GM19467 (cell line): Measurements from ENCODE around the gene POLDIP3.
"Not testable (repeated sequence)": the region's sequence is repeated elsewhere in the genome, so short reads cannot be mapped to it uniquely, and the experiment has no call there.

Experiments used
- ATAC-seq: cut with Tn5 transposase; IDR thresholded peaks from one replicate; pipeline ENCODE4 v1.9.1; 2021; ENCODE audit warnings: mild to moderate bottlenecking, moderate library complexity; ENCODE audit not compliant: unreplicated experiment

POLDIP3 gene

GRCh38 chr22:42587588-42588175 lies 27.0 kb downstream of the POLDIP3 start:
- no peak for ATAC-seq

- ATAC-seq, result no peak
Observed at GRCh38 chr22:42586381-42586780, 28.3 kb downstream of the POLDIP3 start.

DNA sequence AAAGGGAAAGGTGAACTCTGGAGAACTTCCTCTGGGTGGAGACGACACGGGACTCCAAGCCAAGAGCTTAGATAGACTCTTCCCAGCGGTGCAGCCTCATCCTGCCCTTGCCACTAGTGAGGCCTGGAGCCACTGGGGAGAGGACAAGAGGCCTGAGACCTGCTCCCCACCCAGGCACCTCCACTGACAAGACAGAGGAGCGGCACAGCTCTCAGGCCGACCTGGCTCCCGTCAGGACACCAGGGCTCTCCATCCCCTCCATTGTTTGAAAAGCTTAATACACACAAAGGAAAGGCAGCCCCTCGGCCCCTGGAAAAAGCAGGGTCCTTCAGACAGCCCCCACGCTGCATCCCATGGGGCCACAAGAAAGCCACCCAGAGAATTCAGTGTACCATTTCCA lies 29.6 kb downstream of the POLDIP3 start:
- ATAC-seq, result no peak

DNA sequence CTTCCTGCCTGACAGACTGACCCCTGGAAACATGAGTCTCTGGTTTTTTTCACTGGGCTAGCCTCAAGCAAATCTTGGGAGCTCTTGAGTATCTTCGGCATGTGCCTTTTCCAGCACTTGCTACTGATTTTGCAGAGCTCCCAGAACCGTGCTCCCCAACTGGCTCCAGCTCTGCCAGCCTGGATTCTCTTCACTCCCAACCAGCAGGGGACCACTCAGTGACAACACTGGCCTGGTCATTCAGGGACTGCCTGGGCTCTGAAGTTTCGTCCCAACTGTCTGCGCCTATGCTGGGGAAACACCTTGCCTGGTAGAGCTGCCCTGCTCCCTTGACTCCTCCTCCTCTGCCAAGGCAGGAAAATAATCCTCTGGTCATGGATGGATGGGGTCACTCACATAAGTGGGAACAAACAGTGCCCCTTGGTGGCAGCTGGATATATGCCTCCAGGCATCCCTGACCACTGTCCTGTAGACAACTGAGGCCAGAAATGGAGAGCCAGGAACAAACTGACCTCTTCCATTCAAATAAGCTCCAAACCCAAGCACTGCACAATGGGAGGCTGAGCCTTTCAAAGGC lies 30.2 kb downstream of the POLDIP3 start:
- ATAC-seq, result no peak

- ATAC-seq, result no peak
Observed at GRCh38 chr22:42582987-42583386, 31.7 kb downstream of the POLDIP3 start.

DNA sequence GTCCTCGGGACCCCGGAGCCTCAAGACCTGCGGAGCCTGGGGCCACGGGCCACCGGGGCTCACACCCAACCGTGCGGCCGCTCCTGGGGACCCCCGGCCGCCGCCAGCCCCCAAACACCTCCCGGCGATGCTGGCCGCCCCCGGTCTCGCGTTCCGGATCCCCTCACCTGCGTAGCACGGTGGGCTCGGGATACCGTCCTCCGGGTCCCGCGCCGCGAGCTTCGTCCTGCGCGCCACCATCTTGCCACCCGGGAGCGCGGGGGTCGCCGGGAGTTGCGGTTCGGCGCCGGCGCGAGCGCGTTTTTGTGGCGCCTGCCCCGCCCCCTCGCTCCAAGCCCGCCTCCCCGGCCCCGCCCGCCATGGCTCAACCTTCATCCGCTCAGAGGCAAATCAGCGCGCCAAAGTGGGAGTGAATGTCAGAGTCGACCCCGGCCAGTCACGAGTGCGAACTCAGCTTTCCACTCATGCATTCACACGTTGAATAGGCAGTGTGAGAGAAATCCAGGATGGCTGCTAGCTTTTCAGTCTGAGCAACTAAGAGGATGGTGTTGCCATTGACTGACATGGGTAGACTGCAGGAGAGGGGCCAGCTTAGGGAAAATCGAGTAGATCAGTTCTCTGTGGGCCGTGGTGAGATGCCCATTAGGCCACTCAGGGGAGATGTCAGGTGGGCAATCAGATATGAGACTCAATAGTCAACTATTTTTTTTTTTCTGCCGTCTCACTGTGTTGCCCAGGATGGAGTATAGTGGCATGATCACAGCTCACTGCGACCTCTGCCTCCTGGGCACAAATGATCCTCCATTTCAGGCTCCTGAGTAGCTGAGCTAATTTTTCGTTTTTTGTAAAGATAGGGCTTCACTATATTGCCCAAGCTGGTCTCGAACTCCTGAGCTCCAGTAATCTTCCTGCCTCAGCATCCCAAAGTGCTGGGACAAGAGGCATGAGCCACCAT lies 32.6 kb downstream of the POLDIP3 start:
- peak; percentile 55 for ATAC-seq

DNA sequence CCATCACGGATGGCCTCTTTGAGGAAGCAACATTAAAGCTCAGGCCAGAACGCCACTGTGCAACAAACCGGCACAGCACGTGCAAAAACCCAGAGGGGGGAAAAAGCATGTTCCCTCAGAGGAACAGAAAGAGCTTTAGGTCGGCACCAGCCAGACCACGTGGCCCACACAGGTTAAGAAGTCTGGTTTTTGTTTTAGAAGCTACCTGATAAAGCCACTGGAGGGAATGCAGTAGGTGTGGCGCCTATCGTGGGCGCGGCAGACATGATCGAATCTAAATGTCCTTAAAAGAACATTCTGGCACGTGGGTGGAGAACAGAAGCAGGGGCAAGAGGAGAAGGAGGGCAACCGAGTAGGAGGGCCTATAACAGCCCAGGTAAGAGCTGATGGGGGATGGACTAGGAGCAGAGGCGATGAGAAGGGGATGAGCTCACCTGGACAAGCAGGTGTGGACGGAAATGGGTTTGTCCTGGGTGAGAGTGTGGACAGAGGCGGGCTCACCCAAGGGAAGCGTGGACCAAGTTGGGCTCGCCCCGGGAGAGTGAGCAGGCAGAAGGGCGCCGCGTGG lies 33.4 kb downstream of the POLDIP3 start:
- ATAC-seq, result peak; percentile 18

DNA sequence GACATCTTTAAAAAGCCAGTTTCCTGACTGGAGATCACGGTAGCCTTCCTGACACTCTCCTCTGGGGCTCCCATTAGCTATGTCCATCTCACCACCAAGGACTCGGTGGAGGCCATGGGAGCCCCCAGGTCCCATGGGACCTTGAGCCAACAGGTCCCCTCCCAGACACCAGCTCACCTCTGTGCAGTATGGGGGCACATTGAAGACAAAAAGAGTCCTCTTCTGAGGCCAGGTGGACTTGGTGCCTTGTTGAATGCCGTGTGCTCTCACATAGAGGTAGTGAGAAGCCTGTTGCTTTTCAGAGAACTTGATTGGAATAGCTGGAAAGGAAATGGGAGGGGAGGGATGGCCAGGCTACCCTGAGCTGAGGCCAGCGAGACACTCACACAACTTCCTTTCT lies 34.6 kb downstream of the POLDIP3 start:
- ATAC-seq, result not testable (repeated sequence)

DNA sequence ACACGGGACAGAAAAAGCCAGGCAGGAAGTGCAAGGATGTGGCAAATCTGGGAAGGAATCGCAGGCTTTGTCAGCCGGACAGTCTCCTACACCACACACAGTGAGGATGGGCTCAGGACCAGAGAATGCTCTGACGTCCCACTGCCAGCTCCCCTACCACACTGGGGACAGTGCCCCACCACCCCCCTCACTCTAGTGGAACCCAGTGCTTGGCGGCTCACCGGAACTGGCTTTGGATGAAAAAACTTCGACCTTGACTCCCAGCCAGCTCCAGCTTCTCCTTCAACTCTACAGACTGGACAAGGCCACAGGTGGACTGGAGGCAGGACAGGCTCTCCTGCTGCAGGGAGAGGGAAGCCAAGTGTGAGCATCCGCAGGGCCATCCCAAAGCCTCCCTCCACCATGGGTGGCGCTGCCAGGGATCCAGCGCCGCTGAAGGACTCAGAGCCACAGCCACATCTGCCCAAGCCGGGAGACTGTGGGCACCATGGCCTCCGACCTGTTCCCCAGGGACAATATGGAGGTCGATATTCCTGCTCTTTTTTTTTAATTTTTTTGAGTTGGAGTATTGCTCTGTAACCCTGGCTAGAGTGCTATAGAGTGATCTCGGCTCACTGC lies 37.0 kb downstream of the POLDIP3 start:
- ATAC-seq, result no peak

DNA sequence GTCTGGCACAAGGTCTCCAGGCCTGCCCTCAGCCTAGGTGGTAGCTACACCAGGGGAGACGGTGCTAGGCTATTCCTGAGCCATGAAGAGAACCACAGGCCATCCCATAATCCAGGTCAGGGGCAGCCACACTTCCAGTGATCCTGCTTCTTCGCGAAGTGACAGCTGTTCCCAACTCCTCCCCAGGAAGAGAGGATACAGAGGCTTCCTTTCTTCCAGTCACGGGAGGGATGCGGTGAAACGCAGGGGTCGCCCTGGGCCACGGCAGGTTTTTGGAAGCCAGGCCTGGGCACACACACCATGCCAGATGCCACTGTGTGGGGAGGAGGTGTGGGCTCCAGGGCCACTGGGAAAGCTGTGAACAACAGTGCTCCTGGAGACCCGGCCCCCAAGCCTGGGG lies 37.5 kb downstream of the POLDIP3 start:
- not testable (repeated sequence) for ATAC-seq

- ATAC-seq, result not testable (repeated sequence)
Observed at GRCh38 chr22:42575996-42576574, 38.6 kb downstream of the POLDIP3 start.

GRCh38 chr22:42574468-42574867 lies 40.2 kb downstream of the POLDIP3 start:
- not testable (repeated sequence) for ATAC-seq

GRCh38 chr22:42574046-42574445 lies 40.6 kb downstream of the POLDIP3 start:
- not testable (repeated sequence) for ATAC-seq

DNA sequence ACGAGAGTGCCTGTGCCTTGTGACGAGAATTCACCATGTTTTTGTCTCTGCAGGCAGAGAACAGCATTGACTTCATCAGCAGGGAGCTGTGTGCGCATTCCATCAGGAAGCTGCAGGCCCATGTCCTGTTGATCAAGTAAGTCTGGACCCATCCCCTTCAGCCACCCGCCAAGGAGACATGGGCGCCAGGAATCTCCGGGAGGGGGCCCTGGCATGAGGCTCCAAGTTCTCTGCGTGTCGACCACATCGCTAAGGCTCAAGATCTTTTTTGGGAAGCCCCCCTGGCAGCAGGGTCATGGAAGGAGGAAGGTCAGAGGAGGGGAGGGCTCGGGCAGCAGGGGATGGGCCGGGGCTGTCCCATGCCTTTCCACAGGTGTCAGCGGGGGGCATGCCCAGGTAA lies 43.6 kb downstream of the POLDIP3 start:
- ATAC-seq, result not testable (repeated sequence)

GRCh38 chr22:42570580-42570979 lies 44.1 kb downstream of the POLDIP3 start:
- ATAC-seq, result not testable (repeated sequence)

- not testable (repeated sequence) for ATAC-seq
Observed at GRCh38 chr22:42567950-42568349, 46.7 kb downstream of the POLDIP3 start.

GRCh38 chr22:42565956-42566355 lies 48.7 kb downstream of the POLDIP3 start:
- no peak for ATAC-seq

GRCh38 chr22:42564699-42565098 lies 50.0 kb downstream of the POLDIP3 start:
- ATAC-seq, result no peak

DNA sequence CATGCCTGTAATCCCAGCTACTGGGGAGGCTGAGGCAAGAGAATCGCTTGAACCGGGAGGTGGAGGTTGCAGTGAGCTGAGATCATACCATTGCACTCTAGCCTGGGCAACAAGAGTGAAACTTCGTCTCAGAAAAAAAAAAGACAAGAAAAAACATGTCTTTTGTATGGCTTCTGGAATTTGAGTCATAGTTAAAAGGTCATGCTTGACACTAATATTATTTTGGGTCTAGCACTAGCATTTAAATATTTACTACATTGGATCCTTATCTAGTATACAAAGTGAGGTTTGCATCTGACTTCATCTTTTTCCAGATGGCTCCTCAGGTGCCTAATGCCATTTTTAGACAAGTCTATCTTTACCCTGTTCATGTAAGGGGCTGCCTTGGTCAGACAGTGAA lies 50.7 kb downstream of the POLDIP3 start:
- ATAC-seq, result not testable (repeated sequence)

- ATAC-seq, result no peak
Observed at GRCh38 chr22:42562684-42563083, 52.0 kb downstream of the POLDIP3 start.

- ATAC-seq, result no peak
Observed at GRCh38 chr22:42562279-42562678, 52.4 kb downstream of the POLDIP3 start.
